Panc1 (cell line): ENCODE data around the gene LAIR2. TPM values are rescaled to one million over a fixed set of nuclear protein-coding genes. Genes with fewer than 3 reads are reported as not detected.

ENCODE experiments used
- ATAC-seq: fragments of 200-7000 bp; cut with Tn5 transposase; 2 replicates; pipeline ENCODE4 v1.9.1; 2020; ENCODE audit warnings: mild to moderate bottlenecking, moderate library complexity
- BruUV-seq: library from RNA; stranded (reverse); fragments of 400-500 nt; replicated peaks from 2 replicates; lab custom pipeline; 2021; lab: Mats Ljungman, UMichigan
- CTCF ChIA-PET: fragments of 300-600 bp; sonication (Branson Sonifier 250); formaldehyde crosslinking; loops from one replicate; lab custom pipeline; 2022; ENCODE audit warnings: antibody characterized with exemption; lab: Charles Lee
- POLR2A ChIA-PET: fragments of 300-600 bp; sonication (Branson Sonifier 250); formaldehyde crosslinking; loops from one replicate; lab custom pipeline; 2022; ENCODE audit warnings: antibody characterized with exemption; lab: Charles Lee
- DNase-seq: peaks from one replicate; pipeline ENCODE4 v3.0.0-alpha.2; 2010; ENCODE audit warnings: low read depth, low spot score
- H3K27ac ChIP-seq: 2 replicates; pipeline ENCODE4 v1.5.1; 2011; ENCODE audit warnings: mild to moderate bottlenecking, low read length, inconsistent platforms
- H3K27me3 ChIP-seq: fragments of 200-500 bp; sonication (Bioruptor generic); 2 replicates; pipeline ENCODE4 v1.6.0; 2014; ENCODE audit warnings: low read length, inconsistent platforms; ENCODE audit not compliant: control insufficient read depth, insufficient read depth
- H3K36me3 ChIP-seq: fragments of 200-500 bp; sonication (Bioruptor generic); 2 replicates; pipeline ENCODE4 v1.5.1; 2014; ENCODE audit warnings: inconsistent platforms, mild to moderate bottlenecking, low read length, moderate library complexity; ENCODE audit not compliant: control insufficient read depth, insufficient read depth
- H3K4me1 ChIP-seq: 2 replicates; pipeline ENCODE4 v1.5.1; 2011; ENCODE audit warnings: inconsistent platforms, mild to moderate bottlenecking, low read length, moderate library complexity; ENCODE audit not compliant: control insufficient read depth, insufficient read depth
- H3K4me3 ChIP-seq, 2 experiments: 2 replicates each; pipeline ENCODE4 v1.5.1; 2011 to 2012; ENCODE audit warnings: low read depth in 2 of 2, low read length in 2 of 2, mild to moderate bottlenecking in 2 of 2, inconsistent platforms in 1 of 2, moderate library complexity in 1 of 2
- H3K9me3 ChIP-seq: fragments of 200-500 bp; sonication (Bioruptor generic); 2 replicates; pipeline ENCODE4 v1.5.1; 2014; ENCODE audit warnings: low read depth, mild to moderate bottlenecking, inconsistent platforms, low read length, moderate library complexity; ENCODE audit not compliant: control insufficient read depth, insufficient read depth
- POLR2AphosphoS5 ChIP-seq: IDR thresholded peaks from 2 replicates; pipeline ENCODE4 v1.6.1; 2012; ENCODE audit warnings: mild to moderate bottlenecking, low read depth, low read length, moderate library complexity
- SIN3A ChIP-seq: IDR thresholded peaks from 2 replicates; pipeline ENCODE4 v1.6.1; 2012; ENCODE audit warnings: low read depth, mild to moderate bottlenecking, low read length, moderate library complexity, borderline replicate concordance; ENCODE audit not compliant: insufficient read depth
- TCF7L2 ChIP-seq: IDR thresholded peaks from 2 replicates; pipeline ENCODE4 v1.6.1; 2011; ENCODE audit warnings: mild to moderate bottlenecking, low read depth, low read length, inconsistent platforms
- in situ Hi-C: cut with HindIII; loops from 2 replicates; pipeline ENCODE4 v1.10.0; 2016; ENCODE audit warnings: low sequenced_read_pairs, low pct_unique_long_range_greater_than_20kb
- intact Hi-C: fragments of 100-400 bp; cut with micrococcal nuclease; formaldehyde crosslinking; loops from one replicate; pipeline ENCODE4 v1.10.0; 2022; ENCODE audit not compliant: unreplicated experiment
- total RNA-seq: library from RNA; stranded (reverse); gene quantifications from one replicate; pipeline ENCODE4 v1.2.1, GENCODE V29; 2021; ENCODE audit not compliant: unreplicated experiment
- TF ChIP-seq, protein P1 (sequence below), 2 experiments: IDR thresholded peaks; 2 replicates each; pipeline ENCODE4 v1.6.1; 2011 to 2012; ENCODE audit warnings: low read depth in 2 of 2, control low read depth in 1 of 2, low read length in 1 of 2, mild to moderate bottlenecking in 1 of 2, moderate library complexity in 1 of 2; ENCODE audit not compliant: insufficient read depth in 1 of 2
- TF ChIP-seq, protein P2 (sequence below): fragments of 450-650 bp; IDR thresholded peaks from 2 replicates; pipeline ENCODE4 v1.5.1; 2017; ENCODE audit warnings: mild to moderate bottlenecking

Gene LAIR2
- total RNA-seq, 1 experiment from 2014 or later, result not detected

DNA sequence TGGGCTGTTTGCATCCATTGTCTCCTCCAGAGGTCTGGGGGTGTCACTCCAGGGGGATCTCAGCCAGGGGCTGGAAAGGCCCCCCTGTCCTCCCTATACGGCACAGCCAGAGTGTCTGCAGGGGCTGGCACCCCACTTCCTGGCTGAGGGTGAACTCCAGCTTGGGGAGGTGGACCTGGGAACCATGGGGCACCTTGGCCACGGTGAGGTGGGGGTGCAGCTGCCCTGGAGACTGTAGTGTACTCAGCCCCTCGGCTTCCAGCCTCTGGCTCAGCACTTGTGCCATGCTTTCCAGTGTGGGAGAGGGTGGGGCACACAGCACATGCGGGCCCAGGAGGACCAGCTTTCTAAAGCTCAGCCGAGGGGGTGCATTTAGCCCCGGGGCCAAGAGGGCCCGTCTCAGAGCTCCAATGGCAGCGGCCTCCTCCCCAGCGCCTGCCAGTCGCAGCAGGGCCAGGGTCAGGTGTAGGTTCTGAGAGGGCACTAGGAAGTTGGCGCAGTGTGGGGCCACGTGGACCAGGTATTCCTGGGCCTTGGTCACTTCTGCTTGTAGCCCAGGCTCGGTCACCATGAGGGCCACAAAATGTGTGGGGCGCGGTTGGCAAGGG, 40.5 kb upstream of the LAIR2 start:
- in situ Hi-C loops (no loop called here), intact Hi-C loops (no loop called here)
- POLR2A ChIA-PET, result interaction anchor here (0.6 to 1.2 kb wide), 2 partner anchors 9 to 12 kb away, joined by 6 to 11 read pairs; no protein-coding TSS in a partner anchor
- TF ChIP-seq TCF7L2 (no peak), SIN3A (0 out of 2 replicates have a peak, but pooled peaks have one; percentile 17)
- TF ChIP-seq, protein P1, sequence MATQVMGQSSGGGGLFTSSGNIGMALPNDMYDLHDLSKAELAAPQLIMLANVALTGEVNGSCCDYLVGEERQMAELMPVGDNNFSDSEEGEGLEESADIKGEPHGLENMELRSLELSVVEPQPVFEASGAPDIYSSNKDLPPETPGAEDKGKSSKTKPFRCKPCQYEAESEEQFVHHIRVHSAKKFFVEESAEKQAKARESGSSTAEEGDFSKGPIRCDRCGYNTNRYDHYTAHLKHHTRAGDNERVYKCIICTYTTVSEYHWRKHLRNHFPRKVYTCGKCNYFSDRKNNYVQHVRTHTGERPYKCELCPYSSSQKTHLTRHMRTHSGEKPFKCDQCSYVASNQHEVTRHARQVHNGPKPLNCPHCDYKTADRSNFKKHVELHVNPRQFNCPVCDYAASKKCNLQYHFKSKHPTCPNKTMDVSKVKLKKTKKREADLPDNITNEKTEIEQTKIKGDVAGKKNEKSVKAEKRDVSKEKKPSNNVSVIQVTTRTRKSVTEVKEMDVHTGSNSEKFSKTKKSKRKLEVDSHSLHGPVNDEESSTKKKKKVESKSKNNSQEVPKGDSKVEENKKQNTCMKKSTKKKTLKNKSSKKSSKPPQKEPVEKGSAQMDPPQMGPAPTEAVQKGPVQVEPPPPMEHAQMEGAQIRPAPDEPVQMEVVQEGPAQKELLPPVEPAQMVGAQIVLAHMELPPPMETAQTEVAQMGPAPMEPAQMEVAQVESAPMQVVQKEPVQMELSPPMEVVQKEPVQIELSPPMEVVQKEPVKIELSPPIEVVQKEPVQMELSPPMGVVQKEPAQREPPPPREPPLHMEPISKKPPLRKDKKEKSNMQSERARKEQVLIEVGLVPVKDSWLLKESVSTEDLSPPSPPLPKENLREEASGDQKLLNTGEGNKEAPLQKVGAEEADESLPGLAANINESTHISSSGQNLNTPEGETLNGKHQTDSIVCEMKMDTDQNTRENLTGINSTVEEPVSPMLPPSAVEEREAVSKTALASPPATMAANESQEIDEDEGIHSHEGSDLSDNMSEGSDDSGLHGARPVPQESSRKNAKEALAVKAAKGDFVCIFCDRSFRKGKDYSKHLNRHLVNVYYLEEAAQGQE (IDR thresholded peaks at IDR 0.05; ENCODE audit: insufficient read depth in 1 of 2, low read depth in 2 of 2, low read length in 1 of 2), result no peak
- H3K4me3 ChIP-seq, result peak overlapping the region; percentile 56 to 70
- CTCF ChIA-PET, result no interaction called here
- DNase-seq, result no peak
- H3K9me3 ChIP-seq, result no peaks in the 10 kb centered on the region
- peak; percentile 11 for ATAC-seq
- no peaks in the 10 kb centered on the region for H3K27me3 ChIP-seq
- H3K27ac ChIP-seq, result peak overlapping the region; percentile 86
- no TSS peak for BruUV-seq
- peaks cover 26% of the 10 kb centered on the region for H3K4me1 ChIP-seq
- peaks cover 6% of the 10 kb centered on the region; the same call in 1 of the 2 replicates for H3K36me3 ChIP-seq

DNA sequence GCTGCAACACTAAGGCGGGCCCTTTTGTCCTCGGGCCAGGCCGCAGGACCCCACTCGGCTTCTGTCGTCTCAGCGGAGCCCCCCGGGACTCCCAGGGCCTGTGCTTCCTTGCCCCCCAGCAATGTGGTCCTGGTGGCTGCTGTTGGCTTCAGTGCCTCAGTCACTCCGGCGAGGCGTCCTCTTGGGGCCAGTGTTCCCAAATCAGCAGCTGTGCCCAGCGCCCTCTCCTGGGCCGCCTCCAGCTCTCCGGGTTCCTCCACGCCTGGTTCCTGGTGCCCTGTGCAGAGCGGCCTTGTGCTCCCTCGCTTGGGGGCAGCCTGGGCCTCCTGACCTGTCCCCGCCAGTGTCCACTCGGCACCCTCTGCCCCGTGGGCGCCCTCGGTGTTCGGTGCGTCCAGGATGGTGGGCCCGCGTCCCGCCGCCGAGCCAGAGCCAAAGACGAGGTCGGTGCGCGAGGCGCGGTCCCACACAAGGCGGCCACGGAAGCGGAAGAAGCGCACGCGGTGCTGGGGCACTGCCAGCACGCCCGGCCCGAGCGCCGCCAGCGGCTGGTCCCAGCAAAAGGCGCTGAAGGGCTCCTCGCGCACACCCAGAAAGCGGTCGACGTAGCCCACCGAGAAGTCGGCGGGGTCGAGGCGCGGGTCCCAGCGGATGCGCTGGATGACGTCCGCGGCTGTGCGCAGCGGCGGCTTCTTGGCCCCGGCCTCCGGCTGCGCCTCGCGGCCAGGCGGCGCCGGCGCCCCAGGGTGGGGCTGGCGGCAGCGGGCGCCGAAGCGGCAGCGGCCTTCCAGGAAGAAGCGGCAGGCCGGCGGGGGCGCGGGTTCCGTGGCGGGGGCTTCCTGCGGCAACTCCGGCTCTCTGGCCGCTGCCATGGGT, 39.7 kb upstream of the LAIR2 start:
- no TSS peak for BruUV-seq
- intact Hi-C loops, result no loop called here
- peak; percentile 64 for ATAC-seq

More for the DNA sequence above, 39.7 kb upstream of the LAIR2 start:
- in situ Hi-C loops, result no loop called here
- POLR2A ChIA-PET, result interaction anchor here (1.0 to 1.2 kb wide), 2 partner anchors 12 to 14 kb away, joined by 11 to 20 read pairs; partner anchors contain the start of gene LENG8
- no peak for DNase-seq
- Histone ChIP-seq H3K4me3 (peak overlapping the region; percentile 56 to 70), H3K27me3 (no peaks in the 10 kb centered on the region), H3K27ac (peak overlapping the region; percentile 87), H3K36me3 (peaks cover 6% of the 10 kb centered on the region; the same call in 1 of the 2 replicates), H3K4me1 (peaks cover 26% of the 10 kb centered on the region), H3K9me3 (no peaks in the 10 kb centered on the region)
- TF ChIP-seq TCF7L2 (no peak), SIN3A (peak; percentile 35; the same call in 1 of the 2 replicates), POLR2AphosphoS5 (no peak; the same call in none of the 2 replicates)
- TF ChIP-seq, protein P2, sequence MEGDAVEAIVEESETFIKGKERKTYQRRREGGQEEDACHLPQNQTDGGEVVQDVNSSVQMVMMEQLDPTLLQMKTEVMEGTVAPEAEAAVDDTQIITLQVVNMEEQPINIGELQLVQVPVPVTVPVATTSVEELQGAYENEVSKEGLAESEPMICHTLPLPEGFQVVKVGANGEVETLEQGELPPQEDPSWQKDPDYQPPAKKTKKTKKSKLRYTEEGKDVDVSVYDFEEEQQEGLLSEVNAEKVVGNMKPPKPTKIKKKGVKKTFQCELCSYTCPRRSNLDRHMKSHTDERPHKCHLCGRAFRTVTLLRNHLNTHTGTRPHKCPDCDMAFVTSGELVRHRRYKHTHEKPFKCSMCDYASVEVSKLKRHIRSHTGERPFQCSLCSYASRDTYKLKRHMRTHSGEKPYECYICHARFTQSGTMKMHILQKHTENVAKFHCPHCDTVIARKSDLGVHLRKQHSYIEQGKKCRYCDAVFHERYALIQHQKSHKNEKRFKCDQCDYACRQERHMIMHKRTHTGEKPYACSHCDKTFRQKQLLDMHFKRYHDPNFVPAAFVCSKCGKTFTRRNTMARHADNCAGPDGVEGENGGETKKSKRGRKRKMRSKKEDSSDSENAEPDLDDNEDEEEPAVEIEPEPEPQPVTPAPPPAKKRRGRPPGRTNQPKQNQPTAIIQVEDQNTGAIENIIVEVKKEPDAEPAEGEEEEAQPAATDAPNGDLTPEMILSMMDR, result no peak; the same call in 1 of the 2 replicates
- TF ChIP-seq, protein P1 (IDR thresholded peaks at IDR 0.05; ENCODE audit: insufficient read depth in 1 of 2, low read depth in 2 of 2, low read length in 1 of 2), result peak in 1 of 2 experiments; percentile 65; a peak in 1 of 4 replicates
- CTCF ChIA-PET, result no interaction called here
